ENCODE measurements around the gene DUSP1. TPM values are rescaled to one million over a fixed set of nuclear protein-coding genes. Genes with fewer than 3 reads are reported as not detected.

Gene DUSP1
- total and polyA plus RNA-seq, 2 of the 13 experiments (the other 11 are each of a cell fraction or from before 2014, with no cell fraction given) = 27.1 to 55.5 TPM

GRCh38 chr5:172770675-172771438, at the start of gene DUSP1 (continued):
- 0 out of 2 replicates have a peak, but pooled peaks have one; percentile 10 for TF ChIP-seq PRDM15 (CRISPR knock-in tag; IDR thresholded peaks at IDR 0.05)
- no peak for TF ChIP-seq SNRNP70 (IDR thresholded peaks at IDR 0.05; ENCODE audit: low read depth, low read length)
- no peak for TF ChIP-seq DMTF1 (CRISPR knock-in tag; IDR thresholded peaks at IDR 0.05)
- TF ChIP-seq TAF15 (IDR thresholded peaks at IDR 0.05; ENCODE audit: low read depth, low read length, poor library complexity, severe bottlenecking) = no peak
- TF ChIP-seq ZNF367 (CRISPR knock-in tag; IDR thresholded peaks at IDR 0.05; ENCODE audit: borderline replicate concordance) = peak; percentile 41; the same call in 1 of the 2 replicates
- peak; percentile 70; the same call in 1 of the 2 replicates for TF ChIP-seq SPEN (CRISPR knock-in tag; IDR thresholded peaks at IDR 0.05; ENCODE audit: low read depth)
- TF ChIP-seq CEBPB (IDR thresholded peaks at IDR 0.05; ENCODE audit: borderline replicate concordance, low read depth, low read length) = no peak
- no peak; the same call in 1 of the 2 replicates for TF ChIP-seq CBFB (CRISPR knock-in tag; IDR thresholded peaks at IDR 0.05)
- TF ChIP-seq TEAD2 (CRISPR knock-in tag; IDR thresholded peaks at IDR 0.05) = no peak
- TF ChIP-seq ZSCAN12 (CRISPR knock-in tag; IDR thresholded peaks at IDR 0.05) = no peak; the same call in 1 of the 2 replicates
- no peak for TF ChIP-seq PHB2 (IDR thresholded peaks at IDR 0.05; ENCODE audit: partially characterized antibody)
- TF ChIP-seq TBX2 (CRISPR knock-in tag; IDR thresholded peaks at IDR 0.05; ENCODE audit: borderline replicate concordance) = peak; percentile 68; the same call in 1 of the 2 replicates
- TF ChIP-seq HIC2 (CRISPR knock-in tag; IDR thresholded peaks at IDR 0.05; ENCODE audit: low read depth) = no peak; the same call in 1 of the 2 replicates
- no peak for TF ChIP-seq ZNF552 (CRISPR knock-in tag; IDR thresholded peaks at IDR 0.05; ENCODE audit: borderline replicate concordance)
- TF ChIP-seq MTA3 (CRISPR knock-in tag; IDR thresholded peaks at IDR 0.05) = no peak
- peak; percentile 81 for TF ChIP-seq PATZ1 (CRISPR knock-in tag; IDR thresholded peaks at IDR 0.05)
- no peak; the same call in 1 of the 2 replicates for TF ChIP-seq GPN1 (CRISPR knock-in tag; IDR thresholded peaks at IDR 0.05; ENCODE audit: borderline replicate concordance)
- peak in 1 of 2 experiments; percentile 47; a peak in 1 of 4 replicates for TF ChIP-seq NR2F1 (CRISPR knock-in tag; IDR thresholded peaks at IDR 0.05)
- peak; percentile 50; the same call in 1 of the 2 replicates for TF ChIP-seq YEATS4 (CRISPR knock-in tag; IDR thresholded peaks at IDR 0.05; ENCODE audit: borderline replicate concordance)
